Heart left ventricle (tissue), 13 donors: ENCODE data around the gene QKI.

ENCODE experiments used
- CTCF ChIP-seq, 12 donors: fragments of 200-600 bp; sonication (generic) in 4 of 12; IDR thresholded peaks; one replicate each; pipeline versions ENCODE4 v1.5.0 to v1.8.0; 2018 to 2022; ENCODE audit warnings: antibody characterized with exemption in 12 of 12, mild to moderate bottlenecking in 5 of 12
- POLR2A ChIP-seq, 2 donors: fragments of 450-650 bp; IDR thresholded peaks; one replicate each; pipeline ENCODE4 v1.6.1; 2017; ENCODE audit warnings: antibody characterized with exemption in 2 of 2, mild to moderate bottlenecking in 2 of 2, moderate library complexity in 2 of 2
- donor health status: ischemic (EF 13 %, LVEDD 7.1; RV severe dilation, severe dysfunction).
- donor health status: DM: no; HTN: yes; CAD: no.
- donor health status: DM: no; HTN: no; CAD: no.
- donor health status: ischemic (EF 25% LVEDD 6.9; RV normal size, moderate dysfunction).
- donor health status: ischemic (EF 25% LVEDD 5.7; RV mildly dilated, moderate dysfunction).
- donor health status: ischemic (EF 35%, LVEDD 5.7; RV mildly dilated, moderate dysfunction).
- donor health status: nonischemic (EF 11% LVEDD 7.7; RV severe dilation, severe dysfunction).
- donor health status: DM: yes; HTN: yes; CAD: no.
- donor health status: PGD.
- donor health status: ischemic (EF 29% LVEDD 5.4; RV normal size, mild dysfunction).
- donor health status: nonischemic (EF 23%, LVEDD 6.1; RV moderate dilation, normal function).

- TF ChIP-seq CTCF (IDR thresholded peaks at IDR 0.05) (no peak), POLR2A (IDR thresholded peaks at IDR 0.05) (no peak)
Observed at GRCh38 chr6:163469459-163469985, 55.0 kb downstream of the QKI start.
